Activated T-helper 2 cell treated with anti-CD3 and anti-CD28 coated beads, Interferon-gamma antibody, Interleukin-2, Interleukin-4, amounts not matched to agents 10 μg/mL and 5 μg/mL and 100 μg/mL, durations not matched to agents 14 hours and 24 hours and 36 hours (primary cell): ENCODE results near the gene TMEM187. TPM values are rescaled to one million over a fixed set of nuclear protein-coding genes. Genes with fewer than 3 reads are reported as not detected.

Experiments used
- DNase-seq: peaks from one replicate; pipeline ENCODE4 v3.0.0; 2021; ENCODE audit warnings: low spot score
- H3K27ac Mint-ChIP-seq: one replicate; pipeline ENCODE4 v1.8.0; 2021; ENCODE audit warnings: mixed read lengths
- H3K27me3 Mint-ChIP-seq: one replicate; pipeline ENCODE4 v1.8.0; 2021; ENCODE audit warnings: low read depth, mixed read lengths
- H3K36me3 Mint-ChIP-seq: one replicate; pipeline ENCODE4 v1.8.0; 2021; ENCODE audit warnings: low read depth, mixed read lengths
- H3K4me1 Mint-ChIP-seq: one replicate; pipeline ENCODE4 v1.8.0; 2021; ENCODE audit warnings: low read depth, mixed read lengths
- H3K4me3 Mint-ChIP-seq: one replicate; pipeline ENCODE4 v1.8.0; 2021; ENCODE audit warnings: low read depth, mild to moderate bottlenecking, moderate library complexity, mixed read lengths
- H3K9me3 Mint-ChIP-seq: one replicate; pipeline ENCODE4 v1.8.0; 2021; ENCODE audit warnings: mixed read lengths
- intact Hi-C: fragments of 100-400 bp; cut with micrococcal nuclease; formaldehyde crosslinking; loops from one replicate; pipeline ENCODE4 v1.15.1; 2023
- total RNA-seq: library from RNA; stranded (reverse); gene quantifications from 2 replicates; pipeline ENCODE4 v1.2.3, GENCODE V29; 2022

TMEM187 gene
- total RNA-seq, 1 donor from 2014 or later, result 2.1 TPM

DNA sequence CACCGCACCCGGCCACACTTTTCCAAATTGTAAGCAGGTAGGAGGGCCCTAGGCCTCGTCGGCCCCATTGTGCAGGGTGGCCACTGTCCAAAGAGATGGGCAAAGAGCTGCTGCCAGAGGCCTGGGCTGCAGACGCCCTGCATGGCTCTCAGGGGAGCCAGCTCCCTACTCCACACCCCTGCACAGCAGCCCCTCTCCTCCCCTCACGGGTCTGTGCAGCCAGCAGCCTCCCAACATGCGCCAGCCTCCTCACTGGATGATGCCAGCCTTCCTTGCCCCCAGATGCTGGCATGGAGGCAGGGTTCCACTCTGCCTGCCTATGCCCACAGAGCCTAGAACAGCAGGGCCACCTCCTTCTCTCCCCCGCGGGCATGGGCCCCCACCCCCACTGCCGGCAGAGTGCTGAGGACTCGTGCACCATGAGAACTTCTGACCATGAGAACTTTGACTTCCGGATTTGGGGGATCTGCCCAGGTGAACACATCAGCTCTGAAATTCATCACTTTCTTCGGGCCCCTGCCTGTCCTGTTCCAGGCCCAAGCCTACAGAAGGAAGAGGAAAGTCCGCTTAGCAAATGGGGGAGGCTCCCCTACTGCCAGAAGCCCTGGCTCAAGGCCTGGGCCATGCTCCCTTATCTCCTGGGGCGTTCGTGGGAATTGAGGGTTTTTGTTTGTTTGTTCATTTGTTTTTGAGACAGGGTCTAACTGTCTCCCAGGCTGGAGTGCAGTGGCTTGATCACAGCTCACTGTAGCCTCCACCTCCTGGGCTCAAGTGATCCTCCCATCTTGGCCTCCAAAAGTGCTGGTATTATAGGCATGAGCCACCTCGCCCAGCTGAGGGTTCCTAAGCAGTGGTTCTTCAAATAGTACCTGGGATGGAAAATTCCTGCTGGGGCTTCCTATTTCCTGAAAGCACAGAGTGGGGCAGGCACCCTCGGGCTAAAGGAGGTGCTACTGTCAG, 39.1 kb downstream of the TMEM187 start:
- Mint-ChIP-seq H3K36me3 (peaks cover 55% of the 10 kb centered on the region), H3K4me1 (peaks cover 7% of the 10 kb centered on the region), H3K4me3 (no peak overlapping the region), H3K27ac (no peak overlapping the region), H3K27me3 (no peaks in the 10 kb centered on the region), H3K9me3 (no peaks in the 10 kb centered on the region)
- no peak for DNase-seq
- intact Hi-C loops, result no loop called here

DNA sequence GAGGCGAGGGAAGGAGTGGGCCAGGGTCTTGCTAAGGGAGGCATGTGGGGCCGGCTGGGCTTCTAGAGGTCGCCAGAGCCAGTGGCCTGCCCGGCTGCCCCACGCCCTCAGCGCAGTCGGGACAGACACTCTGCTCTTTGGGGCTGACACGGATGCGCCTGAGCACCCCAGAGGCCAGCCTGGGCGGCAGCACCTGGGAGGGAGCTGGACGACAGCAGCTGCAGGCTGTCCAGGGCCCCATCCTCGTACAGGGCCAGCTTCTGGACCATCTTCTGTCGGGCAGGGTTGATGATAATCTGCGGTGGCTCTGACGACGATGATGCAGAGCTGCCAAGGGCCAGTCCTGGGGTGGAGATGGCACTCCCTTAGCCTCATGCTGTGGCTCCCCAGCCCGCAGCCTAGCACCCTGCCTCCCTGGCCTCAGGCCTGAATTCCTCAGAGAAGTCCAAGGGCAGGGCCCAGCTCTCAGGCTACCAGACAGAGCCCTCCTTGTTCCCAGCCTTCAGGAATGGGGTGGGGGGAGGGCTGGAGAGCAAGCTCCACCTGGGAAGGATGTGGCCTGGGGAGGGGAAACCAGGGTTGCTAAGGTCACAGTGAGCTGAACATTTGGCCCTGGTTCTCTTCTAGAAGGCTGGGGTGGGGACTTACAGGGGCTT, 39.9 kb downstream of the TMEM187 start:
- Mint-ChIP-seq H3K4me3 (no peak overlapping the region), H3K4me1 (peaks cover 7% of the 10 kb centered on the region), H3K27ac (no peak overlapping the region), H3K27me3 (no peaks in the 10 kb centered on the region), H3K36me3 (peaks cover 53% of the 10 kb centered on the region), H3K9me3 (no peaks in the 10 kb centered on the region)
- intact Hi-C loops, result no loop called here
- no peak for DNase-seq

DNA sequence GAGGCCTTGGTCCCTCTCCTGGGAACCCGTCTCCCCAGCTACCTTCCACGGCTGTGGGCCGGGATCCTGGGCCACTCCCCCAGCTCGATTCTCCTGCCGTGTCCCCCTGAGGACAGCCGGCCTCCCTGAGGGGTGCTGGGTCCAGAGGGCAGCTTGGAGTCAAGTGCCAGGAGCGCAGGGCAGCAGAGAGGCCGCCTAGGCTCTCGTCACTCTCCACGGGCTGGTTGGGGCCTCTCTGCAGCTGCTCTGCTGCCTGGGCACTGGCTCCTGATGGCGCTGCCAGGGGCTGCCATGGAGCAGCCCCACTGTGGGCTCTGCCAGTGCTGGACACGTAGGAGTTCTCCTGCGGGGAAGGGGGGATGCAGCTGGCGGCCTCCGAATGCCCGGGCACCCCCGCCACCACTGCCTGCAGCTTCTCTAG, 40.5 kb downstream of the TMEM187 start:
- no peaks in the 10 kb centered on the region for H3K9me3 Mint-ChIP-seq
- no peak overlapping the region for H3K4me3 Mint-ChIP-seq
- peaks cover 51% of the 10 kb centered on the region for H3K36me3 Mint-ChIP-seq
- H3K4me1 Mint-ChIP-seq, result peaks cover 3% of the 10 kb centered on the region
- H3K27ac Mint-ChIP-seq, result no peak overlapping the region
- intact Hi-C loops, result no loop called here
- H3K27me3 Mint-ChIP-seq, result no peaks in the 10 kb centered on the region
- DNase-seq, result no peak

DNA sequence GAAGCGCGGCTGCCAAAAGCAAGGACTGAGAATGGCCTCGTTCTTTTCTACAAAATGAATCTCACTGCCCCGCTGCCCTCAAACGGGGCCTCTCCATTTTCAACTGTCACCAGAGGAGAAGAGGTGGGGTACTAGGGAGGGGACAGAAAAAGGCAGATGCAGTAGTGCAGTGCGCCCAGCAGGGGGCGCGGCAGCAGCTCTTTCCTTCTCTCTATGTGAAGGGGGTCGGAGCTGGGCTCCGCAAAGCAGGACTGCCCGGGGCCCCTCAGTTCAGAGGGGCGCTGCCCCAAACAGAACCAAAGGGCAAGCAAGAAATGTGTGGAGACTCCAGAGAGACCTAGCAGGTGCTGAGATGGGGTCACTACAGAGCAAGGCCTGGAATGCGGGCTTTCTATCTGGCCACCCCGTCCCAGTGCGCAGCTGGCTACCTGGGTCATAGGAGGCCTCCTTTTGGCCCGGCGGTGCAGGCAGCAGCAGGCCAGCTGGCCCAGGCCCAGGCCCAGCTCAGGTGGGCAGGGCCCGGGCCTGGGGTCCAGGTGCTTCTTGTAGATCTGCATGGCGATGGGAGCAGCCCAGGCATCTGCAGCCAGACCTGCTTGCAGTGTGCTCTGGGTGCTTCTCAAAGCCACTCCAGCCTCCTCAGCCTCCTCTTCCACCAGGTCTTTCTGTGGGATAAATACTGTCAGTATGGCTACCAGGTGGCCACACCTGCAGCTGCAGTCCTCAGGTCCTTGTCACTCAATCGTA, 41.2 kb downstream of the TMEM187 start:
- Mint-ChIP-seq H3K27me3 (no peaks in the 10 kb centered on the region), H3K4me3 (no peak overlapping the region), H3K27ac (no peak overlapping the region), H3K4me1 (peaks cover 1% of the 10 kb centered on the region), H3K9me3 (no peaks in the 10 kb centered on the region), H3K36me3 (peaks cover 48% of the 10 kb centered on the region)
- intact Hi-C loops, result no loop called here
- peak; percentile 30 for DNase-seq

DNA sequence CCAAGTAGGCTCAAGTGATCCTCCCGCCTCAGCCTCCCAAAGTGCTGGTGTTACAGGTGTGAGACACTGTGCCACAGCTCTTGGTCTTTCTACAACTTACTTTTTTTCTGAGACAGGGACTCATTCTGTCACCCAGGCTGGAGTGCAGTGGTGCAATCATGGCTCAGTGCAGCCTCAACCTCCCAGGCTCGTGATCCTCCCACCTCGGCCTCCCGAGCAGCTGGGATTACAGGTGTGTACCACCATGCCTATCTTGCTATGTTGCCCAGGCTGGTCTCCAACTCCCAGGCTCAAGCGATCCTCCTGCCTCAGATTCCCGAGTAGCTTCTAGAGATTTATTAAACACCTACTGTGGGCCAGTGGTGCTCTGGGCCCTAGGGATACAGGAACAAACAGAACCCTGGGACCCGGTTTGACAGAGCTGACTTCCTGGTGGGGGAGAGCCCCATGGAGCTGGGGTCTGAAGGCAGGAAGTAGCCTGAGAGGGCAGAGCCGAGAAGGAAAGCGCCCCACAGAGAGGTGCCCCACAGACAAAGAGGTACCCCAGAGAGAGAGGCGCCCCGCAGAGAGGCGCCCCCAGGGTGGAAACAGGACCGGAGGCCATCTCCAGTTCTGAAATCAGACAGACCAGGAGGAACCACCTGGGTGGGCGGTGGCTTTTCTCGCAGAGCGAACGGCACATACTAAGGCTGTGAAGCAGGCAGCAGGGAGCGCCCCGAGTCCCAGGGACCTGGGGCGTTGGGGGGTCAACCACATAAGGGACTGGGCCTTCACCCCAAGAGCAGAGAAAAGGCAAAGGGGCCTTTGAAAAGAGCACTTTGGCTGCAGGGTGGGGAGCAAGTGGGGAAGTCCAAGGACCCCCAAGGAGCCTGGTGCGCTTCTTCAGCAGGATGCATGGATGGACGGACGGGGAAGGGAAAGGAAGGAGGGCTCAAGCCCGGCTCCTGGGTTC, 42.2 kb downstream of the TMEM187 start:
- Mint-ChIP-seq H3K4me3 (no peak overlapping the region), H3K27me3 (no peaks in the 10 kb centered on the region), H3K36me3 (peaks cover 49% of the 10 kb centered on the region), H3K9me3 (no peaks in the 10 kb centered on the region), H3K4me1 (peaks cover 1% of the 10 kb centered on the region), H3K27ac (peak overlapping the region; percentile 33)
- no peak for DNase-seq
- intact Hi-C loops, result loop anchor here (5.0 kb wide), 1 partner anchor 32 kb away; no protein-coding TSS in a partner anchor

DNA sequence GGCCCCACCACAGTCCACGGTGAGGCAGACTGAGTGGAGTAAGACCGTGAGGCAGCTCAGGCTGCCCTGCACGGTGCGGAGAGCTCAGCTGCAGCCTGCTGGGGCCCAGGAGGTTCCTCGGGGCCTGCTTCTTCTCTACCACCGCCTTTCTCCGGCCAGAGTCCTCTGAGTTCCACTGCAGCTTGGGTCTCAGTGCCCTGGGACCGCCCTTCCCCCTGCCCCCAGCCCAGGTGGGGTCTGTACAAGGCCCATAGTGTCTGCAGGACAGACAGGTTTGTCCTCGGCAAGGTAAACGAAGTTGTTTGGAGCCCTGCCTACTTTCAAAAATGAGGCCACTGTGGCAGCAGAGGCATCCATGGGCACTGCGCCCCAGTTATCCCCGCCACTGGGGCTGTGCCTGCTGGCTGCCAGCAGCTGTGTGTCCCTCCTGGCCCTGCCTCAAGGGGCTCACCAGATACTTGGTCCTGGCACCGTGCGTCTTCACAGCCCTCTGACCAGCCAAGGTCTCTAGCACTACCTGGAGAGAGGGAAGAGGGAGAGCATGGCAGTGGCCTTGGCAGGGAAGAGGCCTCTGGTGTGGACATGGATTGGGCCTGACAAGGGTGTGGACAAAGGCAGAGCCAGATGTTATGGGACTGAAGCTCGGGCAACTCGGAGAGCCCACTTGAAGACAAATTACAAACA, 43.2 kb downstream of the TMEM187 start:
- peaks cover 44% of the 10 kb centered on the region for H3K36me3 Mint-ChIP-seq
- no peak for DNase-seq
- no peaks in the 10 kb centered on the region for H3K9me3 Mint-ChIP-seq
- H3K27ac Mint-ChIP-seq, result peak overlapping the region; percentile 35
- intact Hi-C loops, result loop anchor here (5.0 kb wide), 1 partner anchor 33 kb away; no protein-coding TSS in a partner anchor
- no peaks in the 10 kb centered on the region for H3K27me3 Mint-ChIP-seq
- peaks cover 5% of the 10 kb centered on the region for H3K4me1 Mint-ChIP-seq
- H3K4me3 Mint-ChIP-seq, result peak overlapping the region; percentile 33

DNA sequence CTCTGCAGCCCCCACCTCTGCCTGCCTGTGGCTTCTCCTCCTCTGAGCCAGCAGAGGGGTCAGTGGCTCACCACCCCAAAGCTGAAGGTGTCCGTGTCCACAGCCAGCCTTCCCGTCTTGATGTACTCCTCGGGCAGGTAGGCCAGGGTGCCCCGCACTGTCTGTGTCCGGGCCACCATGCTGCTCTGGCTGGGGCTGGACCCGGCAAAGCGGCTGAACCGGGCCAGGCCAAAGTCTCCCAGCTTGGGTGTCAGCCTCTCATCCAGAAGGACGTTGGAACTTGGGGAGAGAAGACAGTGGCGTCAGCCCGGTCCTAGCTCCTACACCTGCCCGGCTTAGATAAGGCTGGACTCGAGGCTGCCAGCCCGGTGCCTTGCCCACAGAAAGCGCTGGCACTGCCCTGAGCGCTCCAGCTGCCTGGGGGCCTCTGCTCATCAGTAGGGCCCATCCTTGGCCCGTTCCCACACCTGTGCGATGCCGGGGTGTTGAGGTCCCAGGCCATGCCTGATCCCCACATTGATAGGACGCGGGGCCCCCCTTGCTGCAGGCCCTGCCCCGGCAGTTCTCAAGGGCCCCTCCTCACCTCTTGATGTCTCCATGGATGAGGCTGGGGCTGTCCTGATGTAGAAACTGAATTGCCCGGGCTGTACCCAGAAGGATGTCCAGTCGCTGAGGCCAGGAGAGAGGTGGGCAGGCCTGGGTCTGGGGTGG, 44.0 kb downstream of the TMEM187 start:
- Mint-ChIP-seq H3K27me3 (no peaks in the 10 kb centered on the region), H3K4me1 (peaks cover 8% of the 10 kb centered on the region), H3K27ac (no peak overlapping the region), H3K4me3 (peak overlapping the region; percentile 33), H3K9me3 (no peaks in the 10 kb centered on the region), H3K36me3 (peaks cover 38% of the 10 kb centered on the region)
- intact Hi-C loops, result loop anchor here (5.0 kb wide), 1 partner anchor 34 kb away; no protein-coding TSS in a partner anchor
- no peak for DNase-seq

DNA sequence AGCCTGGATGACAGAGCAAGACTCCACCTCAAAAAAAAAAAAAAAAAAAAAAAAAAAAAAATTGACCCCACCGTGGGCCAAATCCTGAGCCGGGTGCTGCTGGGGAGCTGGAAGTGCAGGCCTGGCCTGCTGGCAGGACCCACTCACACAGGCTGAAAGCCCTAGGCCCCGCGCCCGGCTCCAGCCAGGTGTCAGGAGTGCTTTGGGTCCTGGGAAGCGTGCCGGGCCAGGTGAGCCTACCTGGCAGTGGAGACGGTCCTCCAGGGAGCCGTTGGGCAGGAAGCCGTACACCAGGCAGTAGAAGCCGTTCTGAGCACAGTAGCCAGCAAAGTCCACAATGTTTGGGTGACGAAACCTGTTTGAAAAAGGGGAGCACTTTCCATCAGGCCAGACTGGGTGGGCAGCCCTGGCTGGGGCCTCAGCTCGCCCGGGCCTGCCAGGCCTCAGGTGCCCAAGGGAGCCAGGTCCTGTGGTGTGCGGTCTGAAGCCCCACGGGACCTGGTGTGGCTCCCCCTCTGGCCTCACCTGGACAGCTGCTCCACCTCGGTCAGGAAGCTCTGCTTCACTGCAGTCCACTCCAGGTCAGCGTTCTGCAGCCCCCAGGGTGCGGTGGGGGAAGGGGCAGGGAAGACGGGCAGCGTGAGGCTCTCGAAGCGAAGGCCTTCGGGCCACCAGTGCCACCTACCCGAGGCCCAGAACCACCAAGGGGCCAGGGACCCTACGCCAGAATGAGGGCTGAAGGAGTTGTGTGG, 45.4 kb downstream of the TMEM187 start:
- DNase-seq, result no peak
- Mint-ChIP-seq H3K27ac (no peak overlapping the region), H3K4me1 (peaks cover 9% of the 10 kb centered on the region), H3K9me3 (no peaks in the 10 kb centered on the region), H3K27me3 (no peaks in the 10 kb centered on the region), H3K4me3 (peak overlapping the region; percentile 87), H3K36me3 (peaks cover 32% of the 10 kb centered on the region)
- intact Hi-C loops, result loop anchor here (5.0 kb wide), 1 partner anchor 36 kb away; no protein-coding TSS in a partner anchor

DNA sequence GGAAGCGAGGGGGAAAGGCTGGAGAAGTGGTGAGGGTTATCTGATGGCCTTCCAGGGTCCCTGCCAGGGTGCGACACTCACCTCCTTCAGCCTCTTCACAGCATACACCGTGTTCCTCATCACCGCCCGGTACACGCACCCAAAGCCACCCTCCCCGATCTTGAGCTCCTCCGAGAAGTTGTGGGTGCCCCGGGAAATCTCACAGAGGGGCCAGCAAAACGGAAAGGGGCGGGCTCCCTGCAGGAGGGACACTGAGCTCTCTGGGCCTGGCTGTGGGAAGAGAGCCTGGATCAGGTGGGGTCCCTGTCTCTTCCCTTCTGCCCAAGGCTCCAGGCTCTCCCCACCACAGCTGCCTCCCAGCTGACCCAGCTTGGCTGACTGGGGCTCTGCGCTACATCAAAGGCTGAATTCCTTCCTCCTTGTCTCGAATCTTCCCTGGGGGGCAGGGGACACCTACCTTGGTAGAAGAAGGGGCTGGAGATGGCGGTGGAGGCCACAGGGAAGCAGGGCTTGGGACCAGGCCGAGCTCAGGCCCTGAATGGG, 46.0 kb downstream of the TMEM187 start:
- intact Hi-C loops, result loop anchor here (5.0 kb wide), 1 partner anchor 36 kb away; no protein-coding TSS in a partner anchor
- peaks cover 9% of the 10 kb centered on the region for H3K4me1 Mint-ChIP-seq
- H3K9me3 Mint-ChIP-seq, result no peaks in the 10 kb centered on the region
- peaks cover 29% of the 10 kb centered on the region for H3K36me3 Mint-ChIP-seq
- no peak for DNase-seq
- H3K27ac Mint-ChIP-seq, result peak overlapping the region; percentile 85
- peak overlapping the region; percentile 87 for H3K4me3 Mint-ChIP-seq
- H3K27me3 Mint-ChIP-seq, result no peaks in the 10 kb centered on the region

DNA sequence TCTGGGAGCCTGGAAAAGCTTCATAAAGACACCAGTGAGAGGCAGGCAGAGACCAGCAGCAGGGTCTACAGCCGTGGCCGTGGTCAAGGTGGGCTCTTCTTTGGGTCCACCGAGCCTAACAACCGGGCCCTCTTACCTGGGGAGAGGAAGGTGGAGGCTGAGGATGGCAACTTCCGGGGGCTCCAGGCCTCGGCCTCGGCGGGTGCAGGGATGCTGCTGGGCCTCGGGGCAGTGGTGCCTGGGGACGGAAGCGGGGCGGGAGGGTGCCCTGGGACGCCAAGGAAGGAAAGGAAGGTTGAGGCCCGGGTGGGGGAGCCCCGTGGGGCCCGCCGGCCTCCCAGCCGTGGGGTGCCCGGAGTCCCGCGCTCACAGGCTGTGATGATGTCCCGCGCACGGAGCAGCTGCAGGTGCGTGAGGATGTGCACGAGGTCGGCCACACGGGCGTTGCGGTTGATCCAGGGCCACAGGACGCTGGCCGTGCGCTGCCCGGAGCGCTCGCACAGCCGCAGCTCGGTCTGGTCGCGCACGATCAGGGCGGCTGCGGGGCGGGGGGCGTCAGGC, 46.6 kb downstream of the TMEM187 start:
- Mint-ChIP-seq H3K27me3 (no peaks in the 10 kb centered on the region), H3K9me3 (no peaks in the 10 kb centered on the region), H3K4me3 (peak overlapping the region; percentile 87), H3K4me1 (peaks cover 9% of the 10 kb centered on the region), H3K27ac (peak overlapping the region; percentile 85), H3K36me3 (peaks cover 27% of the 10 kb centered on the region)
- intact Hi-C loops, result loop anchor here (5.0 kb wide), 1 partner anchor 37 kb away; no protein-coding TSS in a partner anchor
- no peak for DNase-seq
